Gastrocnemius medialis (tissue), 4 donors: Measurements from ENCODE around the gene CCDC51. TPM values are rescaled to one million over a fixed set of nuclear protein-coding genes. Genes with fewer than 3 reads are reported as not detected.
A peak's percentile ranks its signal among the peaks of the same experiment; 100 is the strongest.
"Not testable (repeated sequence)": the region's sequence is repeated elsewhere in the genome, so short reads cannot be mapped to it uniquely, and the experiment has no call there.

ENCODE experiments used
- ATAC-seq, 2 donors: fragments of 150-250 bp; one replicate each; pipeline ENCODE4 v1.9.1; 2016
- DNase-seq, 2 donors: peaks; one replicate each; pipeline ENCODE4 v3.0.0-alpha.2; 2019
- H3K27ac ChIP-seq, 4 donors: fragments of 200-600 bp; sonication (generic); 1 replicate in 1 of 4; 2 replicates in 3 of 4; pipeline ENCODE4 v1.5.1; 2016 to 2018; ENCODE audit warnings: mild to moderate bottlenecking in 2 of 4, moderate library complexity in 1 of 4
- H3K27me3 ChIP-seq, 3 donors: fragments of 200-600 bp; sonication (generic) in 2 of 3; 1 replicate in 1 of 3; 2 replicates in 2 of 3; pipeline versions ENCODE4 v1.5.1 to v1.6.0; 2016 to 2019; ENCODE audit warnings: mild to moderate bottlenecking in 1 of 3, moderate library complexity in 1 of 3
- H3K36me3 ChIP-seq, 2 donors: fragments of 200-600 bp; sonication (generic) in 1 of 2; one replicate each; pipeline ENCODE4 v1.5.1; 2017 to 2018
- H3K4me1 ChIP-seq, 2 donors: fragments of 200-600 bp; sonication (generic) in 1 of 2; one replicate each; pipeline ENCODE4 v1.5.1; 2016 to 2017; ENCODE audit warnings: mild to moderate bottlenecking in 2 of 2
- H3K4me3 ChIP-seq, 4 donors: fragments of 200-600 bp; sonication (generic) in 3 of 4; 1 replicate in 1 of 4; 2 replicates in 3 of 4; pipeline ENCODE4 v1.5.1; 2016 to 2019; ENCODE audit warnings: mild to moderate bottlenecking in 2 of 4
- H3K9me3 ChIP-seq, 3 donors: fragments of 200-600 bp; sonication (generic) in 2 of 3; 1 replicate in 1 of 3; 2 replicates in 2 of 3; pipeline ENCODE4 v1.5.1; 2016 to 2019
- POLR2A ChIP-seq, 2 donors: fragments of 450-650 bp; IDR thresholded peaks; one replicate each; pipeline ENCODE4 v1.6.1; 2017; ENCODE audit warnings: antibody characterized with exemption in 2 of 2, mild to moderate bottlenecking in 2 of 2, moderate library complexity in 2 of 2
- in situ Hi-C, 4 donors: fragments of 200-750 bp; cut with MboI; loops; one replicate each; pipeline versions ENCODE4 v1.15.0 to v1.8.0; 2017; ENCODE audit warnings: low sequenced_read_pairs in 4 of 4
- intact Hi-C: fragments of 100-400 bp; cut with DNase I; formaldehyde crosslinking; loops from one replicate; pipeline ENCODE4 v1.15.1; 2023; ENCODE audit warnings: low total_unique reads
- total RNA-seq, 4 donors: library from RNA; depleted of rRNA; stranded (reverse); fragments of >200 nt; gene quantifications; one replicate each; pipeline versions ENCODE4 v1.1.0 to v1.2.3, GENCODE V29; 2016
- TF ChIP-seq, protein P1 (sequence below), 5 experiments: fragments of 450-650 bp in 3 of 5; fragments of 200-600 bp in 2 of 5; sonication (generic) in 2 of 5; IDR thresholded peaks in 4 of 5; conservative IDR thresholded peaks in 1 of 5; 1 replicate in 4 of 5; 2 replicates in 1 of 5; pipeline ENCODE4 v1.5.1; 2016 to 2019; ENCODE audit warnings: antibody characterized with exemption in 5 of 5, mild to moderate bottlenecking in 3 of 5, moderate library complexity in 3 of 5

CCDC51 gene
- total RNA-seq, 4 donors from 2014 or later, result 4.9 to 12.2 (median 9.9) TPM

DNA sequence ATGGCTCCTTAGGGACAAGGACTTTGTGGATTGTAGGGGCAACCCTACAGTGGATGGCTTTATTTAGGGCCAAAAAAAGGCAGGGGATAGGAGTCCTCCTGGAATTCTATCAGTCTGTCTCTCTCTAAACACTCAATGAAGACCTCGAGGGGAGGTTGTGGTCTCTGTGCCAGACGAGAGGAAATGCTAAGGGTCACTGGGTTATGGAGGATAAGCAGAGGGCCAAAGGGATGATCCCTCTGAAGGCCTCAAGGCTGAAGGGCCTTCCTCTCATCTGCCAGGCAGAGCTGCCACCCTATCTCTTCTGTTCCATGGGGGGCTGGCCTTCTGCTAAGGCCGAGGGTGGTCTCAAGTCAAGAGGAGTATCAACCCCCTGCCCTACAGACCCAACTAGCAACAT is 37.0 kb downstream of the CCDC51 start:
- no peak for DNase-seq
- H3K27ac ChIP-seq, result peak overlapping the region; percentile 1 to 64 (median 44)
- no peaks in the 10 kb centered on the region for H3K9me3 ChIP-seq
- H3K36me3 ChIP-seq, result no peaks in the 10 kb centered on the region
- no peaks in the 10 kb centered on the region for H3K27me3 ChIP-seq
- TF ChIP-seq POLR2A (IDR thresholded peaks at IDR 0.05), result no peak
- TF ChIP-seq, protein P1, sequence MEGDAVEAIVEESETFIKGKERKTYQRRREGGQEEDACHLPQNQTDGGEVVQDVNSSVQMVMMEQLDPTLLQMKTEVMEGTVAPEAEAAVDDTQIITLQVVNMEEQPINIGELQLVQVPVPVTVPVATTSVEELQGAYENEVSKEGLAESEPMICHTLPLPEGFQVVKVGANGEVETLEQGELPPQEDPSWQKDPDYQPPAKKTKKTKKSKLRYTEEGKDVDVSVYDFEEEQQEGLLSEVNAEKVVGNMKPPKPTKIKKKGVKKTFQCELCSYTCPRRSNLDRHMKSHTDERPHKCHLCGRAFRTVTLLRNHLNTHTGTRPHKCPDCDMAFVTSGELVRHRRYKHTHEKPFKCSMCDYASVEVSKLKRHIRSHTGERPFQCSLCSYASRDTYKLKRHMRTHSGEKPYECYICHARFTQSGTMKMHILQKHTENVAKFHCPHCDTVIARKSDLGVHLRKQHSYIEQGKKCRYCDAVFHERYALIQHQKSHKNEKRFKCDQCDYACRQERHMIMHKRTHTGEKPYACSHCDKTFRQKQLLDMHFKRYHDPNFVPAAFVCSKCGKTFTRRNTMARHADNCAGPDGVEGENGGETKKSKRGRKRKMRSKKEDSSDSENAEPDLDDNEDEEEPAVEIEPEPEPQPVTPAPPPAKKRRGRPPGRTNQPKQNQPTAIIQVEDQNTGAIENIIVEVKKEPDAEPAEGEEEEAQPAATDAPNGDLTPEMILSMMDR (IDR thresholded peaks at IDR 0.05 in 4 of 5, conservative IDR thresholded peaks at IDR 0.05 in 1 of 5), result no peak
- intact Hi-C loops (loop anchor here (5.0 kb wide), 1 partner anchor 144 kb away; no protein-coding TSS in a partner anchor), in situ Hi-C loops (loop anchor here in 2 of 4 donors (5.0 kb wide), 1 partner anchor 34 kb away; no protein-coding TSS in a partner anchor)
- ATAC-seq, result no peak
- H3K4me3 ChIP-seq, result no peak overlapping the region
- peaks cover 0 to 5% of the 10 kb centered on the region in 2 donors for H3K4me1 ChIP-seq

DNA sequence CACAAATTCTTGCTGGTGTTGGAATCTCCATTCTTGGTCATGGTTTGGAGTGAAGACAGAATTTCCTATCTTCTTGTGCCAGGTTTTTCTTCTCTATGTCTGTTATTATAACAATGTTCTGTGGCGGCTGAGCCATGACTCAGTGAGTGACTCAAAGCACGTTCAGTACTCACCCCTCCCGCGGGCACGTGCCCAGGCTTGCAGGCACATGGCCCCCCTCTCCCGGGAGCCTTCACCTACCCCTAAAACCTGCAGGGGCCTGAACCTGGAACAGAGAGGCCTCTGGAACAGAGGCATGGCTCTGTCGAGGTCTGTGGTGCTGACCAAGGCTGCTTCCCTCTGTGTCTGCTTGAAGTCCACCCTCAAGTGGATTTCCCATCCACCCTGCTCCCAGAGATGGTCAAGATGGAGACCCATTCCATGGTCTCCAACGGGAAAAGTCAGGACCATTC is 37.6 kb downstream of the CCDC51 start:
- TF ChIP-seq, protein P1 (IDR thresholded peaks at IDR 0.05 in 4 of 5, conservative IDR thresholded peaks at IDR 0.05 in 1 of 5), result no peak
- no peak for TF ChIP-seq POLR2A (IDR thresholded peaks at IDR 0.05)
- peak; percentile 77 to 79 for ATAC-seq
- DNase-seq, result peak; percentile 66 to 80
- Histone ChIP-seq H3K36me3 (no peaks in the 10 kb centered on the region), H3K9me3 (no peaks in the 10 kb centered on the region), H3K27ac (peak overlapping the region; percentile 1 to 64 (median 44)), H3K4me3 (no peak overlapping the region), H3K4me1 (peaks cover 0 to 5% of the 10 kb centered on the region in 2 donors), H3K27me3 (no peaks in the 10 kb centered on the region)
- in situ Hi-C loops, result loop anchor here in 2 of 4 donors (5.0 kb wide), 1 partner anchor 35 kb away; no protein-coding TSS in a partner anchor
- intact Hi-C loops, result loop anchor here (5.0 kb wide), 1 partner anchor 145 kb away; no protein-coding TSS in a partner anchor

DNA sequence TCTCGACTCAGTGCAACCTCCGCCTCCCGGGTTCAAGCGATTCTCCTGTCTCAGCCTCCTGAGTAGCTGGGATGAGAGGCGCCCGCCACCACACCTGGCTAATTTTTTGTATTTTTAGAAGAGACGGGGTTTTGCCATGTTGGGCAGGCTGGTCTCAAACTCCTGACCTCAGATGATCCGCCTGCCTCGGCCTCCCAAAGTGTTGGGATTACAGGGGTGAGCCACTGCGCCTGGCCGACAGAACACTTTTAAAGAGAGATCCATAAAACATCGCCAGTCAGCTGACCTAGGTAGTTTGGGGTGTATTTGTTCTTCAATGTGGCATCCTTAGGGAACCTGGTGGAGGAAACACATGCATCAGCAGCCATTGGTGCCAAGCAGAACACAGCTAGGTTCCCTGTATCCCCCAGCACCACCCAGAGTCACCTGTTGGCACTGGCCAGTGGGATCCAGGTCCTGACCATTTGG is 38.5 kb downstream of the CCDC51 start:
- H3K36me3 ChIP-seq, H3K4me3 ChIP-seq, H3K9me3 ChIP-seq, H3K4me1 ChIP-seq, H3K27me3 ChIP-seq, ATAC-seq: not testable (repeated sequence)
- in situ Hi-C loops, result loop anchor here in 2 of 4 donors (5.0 kb wide), 1 partner anchor 36 kb away; no protein-coding TSS in a partner anchor
- H3K27ac ChIP-seq, result peak overlapping the region; percentile 1 to 44 (median 29)
- intact Hi-C loops, result loop anchor here (1.0 to 5.0 kb wide), 2 partner anchors 35 to 146 kb away; no protein-coding TSS in a partner anchor
- DNase-seq, result peak in 1 of 2 donors; percentile 7

DNA sequence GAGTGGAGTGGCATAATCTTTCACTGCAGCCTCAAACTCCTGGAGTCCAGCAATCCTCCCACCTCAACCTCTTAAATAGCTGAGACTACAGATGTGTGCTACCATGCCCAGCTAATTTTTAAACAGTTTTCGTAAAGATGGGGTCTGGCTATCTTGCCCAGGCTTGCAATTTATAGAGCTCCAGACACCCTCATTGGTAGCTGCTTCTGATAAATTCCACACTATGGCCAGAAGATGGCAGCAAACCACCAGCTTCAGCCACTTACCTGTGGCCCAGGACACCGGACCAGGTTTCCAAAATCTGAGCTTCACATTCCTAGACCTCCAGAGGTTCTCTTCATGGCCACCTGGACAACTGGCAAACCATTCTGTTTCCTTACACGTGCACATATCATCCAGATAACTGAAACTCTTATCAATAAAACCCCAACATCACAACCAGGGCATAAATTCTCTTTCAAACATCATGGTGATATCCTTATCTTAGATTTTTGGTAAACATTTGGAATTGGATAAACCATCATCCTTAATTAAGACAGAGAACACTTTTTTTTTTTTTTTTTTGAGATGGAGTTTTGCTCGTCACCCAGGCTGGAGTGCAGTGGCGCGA is 39.0 kb downstream of the CCDC51 start:
- H3K4me1 ChIP-seq, result peaks cover 0 to 5% of the 10 kb centered on the region in 2 donors
- no peaks in the 10 kb centered on the region for H3K27me3 ChIP-seq
- TF ChIP-seq, protein P1 (IDR thresholded peaks at IDR 0.05 in 4 of 5, conservative IDR thresholded peaks at IDR 0.05 in 1 of 5), result peak; percentile 79 to 90 (median 84)
- TF ChIP-seq POLR2A (IDR thresholded peaks at IDR 0.05), result no peak
- in situ Hi-C loops, result loop anchor here in 2 of 4 donors (5.0 kb wide), 1 partner anchor 36 kb away; no protein-coding TSS in a partner anchor
- H3K27ac ChIP-seq, result no peak overlapping the region
- H3K9me3 ChIP-seq, result no peaks in the 10 kb centered on the region
- no peak overlapping the region for H3K4me3 ChIP-seq
- no peaks in the 10 kb centered on the region for H3K36me3 ChIP-seq
- peak in 1 of 2 donors; percentile 47 for DNase-seq
- peak; percentile 48 to 69 for ATAC-seq
- intact Hi-C loops, result loop anchor here (1.0 to 5.0 kb wide), 2 partner anchors 35 to 146 kb away; no protein-coding TSS in a partner anchor
